GM23338 (cell line): ENCODE data around the gene RAB4A. TPM values are rescaled to one million over a fixed set of nuclear protein-coding genes. Genes with fewer than 3 reads are reported as not detected.

Experiments
- ATAC-seq: fragments of 200-7000 bp; cut with Tn5 transposase; 3 replicates; pipeline ENCODE4 v1.9.1; 2020
- DNase-seq: peaks from one replicate; pipeline ENCODE4 v3.0.0-alpha.2; 2015; ENCODE audit warnings: low spot score
- H2AFZ ChIP-seq: fragments of 200-600 bp; sonication (generic); 2 replicates; pipeline ENCODE4 v1.8.0; 2016; ENCODE audit warnings: antibody characterized with exemption, mild to moderate bottlenecking, moderate library complexity
- H3F3A ChIP-seq: fragments of 200-600 bp; sonication (generic); replicated peaks from 2 replicates; pipeline ENCODE4 v1.8.0; 2017; ENCODE audit warnings: antibody characterized with exemption, mixed run types, low read depth
- H3K27ac ChIP-seq: fragments of 200-600 bp; sonication (generic); 2 replicates; pipeline ENCODE4 v1.6.1; 2016; ENCODE audit warnings: low read depth
- H3K27me3 ChIP-seq: fragments of 200-600 bp; sonication (generic); 2 replicates; pipeline ENCODE4 v1.8.0; 2016; ENCODE audit warnings: mild to moderate bottlenecking, mixed run types, moderate library complexity; ENCODE audit not compliant: insufficient read depth
- H3K36me3 ChIP-seq: fragments of 200-600 bp; sonication (generic); 2 replicates; pipeline ENCODE4 v1.8.0; 2016; ENCODE audit warnings: mild to moderate bottlenecking; ENCODE audit not compliant: insufficient read depth
- H3K4me1 ChIP-seq: fragments of 200-600 bp; sonication (generic); 2 replicates; pipeline ENCODE4 v1.8.0; 2016; ENCODE audit warnings: mild to moderate bottlenecking, moderate library complexity; ENCODE audit not compliant: insufficient read depth
- H3K4me2 ChIP-seq: fragments of 200-600 bp; sonication (generic); 2 replicates; pipeline ENCODE4 v1.7.1; 2017; ENCODE audit warnings: mixed run types
- H3K4me3 ChIP-seq: fragments of 200-600 bp; sonication (generic); 2 replicates; pipeline ENCODE4 v1.6.1; 2016; ENCODE audit warnings: mixed run types
- H3K79me2 ChIP-seq: fragments of 200-600 bp; sonication (generic); replicated peaks from 2 replicates; pipeline ENCODE4 v1.8.0; 2017; ENCODE audit warnings: mild to moderate bottlenecking; ENCODE audit not compliant: insufficient read depth
- H3K9me2 ChIP-seq: fragments of 200-600 bp; sonication (generic); 2 replicates; pipeline ENCODE4 v1.8.0; 2017; ENCODE audit not compliant: insufficient read depth
- H4K20me1 ChIP-seq: fragments of 200-600 bp; sonication (generic); replicated peaks from 2 replicates; pipeline ENCODE4 v1.8.0; 2017; ENCODE audit warnings: mild to moderate bottlenecking; ENCODE audit not compliant: insufficient read depth
- H3K27ac Mint-ChIP-seq: 2 replicates; pipeline ENCODE4 v1.8.0; 2020; ENCODE audit warnings: inconsistent platforms, mild to moderate bottlenecking, moderate library complexity, mixed read lengths
- H3K27me3 Mint-ChIP-seq: 3 replicates; pipeline ENCODE4 v1.8.0; 2022; ENCODE audit warnings: low read depth, mild to moderate bottlenecking, moderate library complexity, mixed read lengths, inconsistent platforms; ENCODE audit not compliant: insufficient read depth, poor library complexity
- H3K36me3 Mint-ChIP-seq: 3 replicates; pipeline ENCODE4 v1.8.0; 2021; ENCODE audit warnings: low read depth, mild to moderate bottlenecking, inconsistent platforms, moderate library complexity, mixed read lengths
- H3K4me1 Mint-ChIP-seq: 3 replicates; pipeline ENCODE4 v1.8.0; 2020; ENCODE audit warnings: mild to moderate bottlenecking, inconsistent platforms, mixed read lengths
- H3K4me3 Mint-ChIP-seq: 3 replicates; pipeline ENCODE4 v1.8.0; 2021; ENCODE audit warnings: moderate library complexity, mild to moderate bottlenecking, inconsistent platforms, mixed read lengths
- H3K9me3 Mint-ChIP-seq: 3 replicates; pipeline ENCODE4 v1.8.0; 2020; ENCODE audit warnings: moderate library complexity, mild to moderate bottlenecking, inconsistent platforms, mixed read lengths
- CREB1 ChIP-seq: fragments of 250-450 bp; sonication (Bioruptor Pico); IDR thresholded peaks from 2 replicates; pipeline ENCODE4 v1.5.0; 2020; ENCODE audit warnings: low read depth, mild to moderate bottlenecking, moderate library complexity
- EZH2 ChIP-seq: fragments of 200-600 bp; sonication (generic); IDR thresholded peaks from one replicate; pipeline ENCODE4 v1.8.0; 2017; ENCODE audit warnings: antibody characterized with exemption, mild to moderate bottlenecking, low read depth; ENCODE audit not compliant: unreplicated experiment
- EZH2phosphoT487 ChIP-seq: fragments of 200-600 bp; sonication (generic); IDR thresholded peaks from one replicate; pipeline ENCODE4 v1.8.1; 2018; ENCODE audit warnings: antibody characterized with exemption; ENCODE audit not compliant: unreplicated experiment
- JUNB ChIP-seq: IDR thresholded peaks from one replicate; pipeline ENCODE4 v1.6.1; 2016; ENCODE audit warnings: antibody characterized with exemption; ENCODE audit not compliant: unreplicated experiment
- NANOG ChIP-seq: IDR thresholded peaks from 2 replicates; pipeline ENCODE4 v1.6.1; 2016; ENCODE audit warnings: antibody characterized with exemption, borderline replicate concordance
- STAT1 ChIP-seq: IDR thresholded peaks from one replicate; pipeline ENCODE4 v1.6.1; 2016; ENCODE audit warnings: antibody characterized with exemption; ENCODE audit not compliant: unreplicated experiment
- ZNF114 ChIP-seq: fragments of 250-450 bp; sonication (Bioruptor Pico); IDR thresholded peaks from 2 replicates; pipeline ENCODE4 v1.5.0; 2020; ENCODE audit warnings: mild to moderate bottlenecking, moderate library complexity
- polyA plus RNA-seq: library from polyadenylated mRNA; unstranded; fragments of >200 nt; fragmentation: Nextera tagmentation; extraction: Ambion mirVana; gene quantifications from 2 replicates; pipeline ENCODE4 v1.2.1, GENCODE V29; 2016
- total RNA-seq: library from RNA; depleted of rRNA; stranded (reverse); fragments of >200 nt; shearing (Covaris generic); gene quantifications from 2 replicates; pipeline ENCODE4 v1.2.3, GENCODE V29; 2014
- TF ChIP-seq, protein P1 (sequence below), 2 experiments: fragments of 200-600 bp in 1 of 2; sonication (generic) in 1 of 2; conservative IDR thresholded peaks; 2 replicates each; pipeline versions ENCODE4 v1.5.1 to v1.6.1; 2016 to 2017; ENCODE audit warnings: antibody characterized with exemption in 2 of 2, low read depth in 2 of 2, mild to moderate bottlenecking in 2 of 2, moderate library complexity in 1 of 2
- TF ChIP-seq, protein P2 (sequence below): IDR thresholded peaks from 2 replicates; pipeline ENCODE4 v1.6.1; 2016; ENCODE audit warnings: antibody characterized with exemption
- TF ChIP-seq, protein P3 (sequence below): fragments of 250-450 bp; sonication (Bioruptor Pico); IDR thresholded peaks from 2 replicates; pipeline ENCODE4 v1.5.0; 2020; ENCODE audit warnings: mild to moderate bottlenecking, moderate library complexity

The RAB4A gene
- total and polyA plus RNA-seq, 2 experiments from 2014 or later, result 37.5 to 50.8 TPM

DNA sequence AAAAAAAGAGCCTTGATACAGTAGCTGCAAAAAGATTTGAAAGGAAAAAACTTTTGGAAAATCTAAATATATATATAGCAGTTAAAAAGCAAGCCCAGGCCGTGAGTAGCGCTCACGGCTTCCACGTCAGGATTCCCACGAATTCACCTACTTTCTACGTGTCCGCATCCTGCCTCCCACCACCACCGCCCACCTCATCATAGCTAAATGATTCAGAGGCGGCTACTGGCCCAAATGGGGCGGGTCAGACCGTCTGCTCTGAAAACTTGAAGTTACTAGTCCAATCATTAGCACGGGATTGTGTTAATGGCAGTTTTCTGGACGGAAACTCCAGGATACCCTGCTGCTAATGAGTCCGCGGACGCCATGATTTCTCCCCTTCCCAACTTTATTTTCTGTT, 73.2 kb downstream of the RAB4A start:
- no peak for TF ChIP-seq ZNF114 (CRISPR knock-in tag)
- no peak for TF ChIP-seq CREB1 (CRISPR knock-in tag)
- no peak for TF ChIP-seq JUNB
- no peak for TF ChIP-seq EZH2phosphoT487
- H3K27ac Mint-ChIP-seq, result no peak overlapping the region
- peak overlapping the region; percentile 76; the same call in 1 of the 2 replicates for H3K4me2 ChIP-seq
- peaks cover 3% of the 10 kb centered on the region; the same call in 1 of the 3 replicates for H3K36me3 Mint-ChIP-seq
- H3K4me1 ChIP-seq, result peaks cover 19% of the 10 kb centered on the region
- no peaks in the 10 kb centered on the region; the same call in 1 of the 2 replicates for H4K20me1 ChIP-seq
- peaks cover 43% of the 10 kb centered on the region for H3K27me3 ChIP-seq
- 0 out of 2 replicates have a peak, but pooled peaks cover 7% of the 10 kb centered on the region for H3F3A ChIP-seq
- peak overlapping the region; percentile 56; the same call in 1 of the 2 replicates for H2AFZ ChIP-seq
- H3K4me3 ChIP-seq, result no peak overlapping the region; the same call in 1 of the 2 replicates
- DNase-seq (no peak), ATAC-seq (no peak)
- H3K9me3 Mint-ChIP-seq, result peaks cover 7% of the 10 kb centered on the region
- 0 out of 2 replicates have a peak, but pooled peaks cover 3% of the 10 kb centered on the region for H3K9me2 ChIP-seq
- H3K27ac ChIP-seq, result no peak overlapping the region
- H3K27me3 Mint-ChIP-seq, result peaks cover 27% of the 10 kb centered on the region
- H3K4me1 Mint-ChIP-seq, result peaks cover 15% of the 10 kb centered on the region
- H3K4me3 Mint-ChIP-seq, result peak overlapping the region; percentile 77; the same call in 2 of the 3 replicates
- H3K36me3 ChIP-seq, result no peaks in the 10 kb centered on the region; the same call in 1 of the 2 replicates
- peaks cover 22% of the 10 kb centered on the region for H3K79me2 ChIP-seq

DNA sequence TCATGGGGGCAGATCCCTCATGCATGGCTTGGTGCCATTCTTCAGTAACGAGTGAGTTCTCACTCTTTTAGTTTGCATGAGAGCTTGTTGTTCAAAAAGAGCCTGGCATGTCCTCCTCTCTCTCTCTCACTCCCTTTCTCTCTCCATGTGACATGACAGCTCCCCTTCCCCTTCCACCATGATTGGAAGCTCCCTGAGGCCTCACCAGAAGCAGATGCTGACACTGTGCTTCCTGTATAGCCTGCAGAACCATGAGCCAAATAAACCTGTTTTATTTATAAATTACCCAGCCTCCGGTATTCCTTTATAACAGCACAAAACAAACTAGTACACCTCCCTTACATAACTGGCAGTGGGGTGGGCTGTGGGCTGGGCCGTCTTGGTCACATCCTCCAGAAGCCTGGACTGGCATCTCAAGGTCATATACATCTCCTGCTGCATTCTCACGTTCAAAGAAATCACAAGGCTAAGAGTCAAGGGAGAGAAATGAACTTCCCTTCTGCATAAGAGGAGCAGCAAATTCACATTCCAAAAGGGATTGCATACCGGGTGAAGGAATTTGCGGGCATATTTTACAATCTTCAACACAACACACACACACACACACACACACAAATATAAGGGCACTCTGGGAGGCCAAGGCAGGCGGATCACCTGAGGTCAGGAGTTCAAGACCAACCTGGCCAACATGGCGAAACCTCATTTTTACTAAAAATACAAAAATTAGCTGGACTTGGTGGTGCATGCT, 74.2 kb downstream of the RAB4A start:
- no peak for ATAC-seq
- Histone ChIP-seq H3K4me2 (no peak overlapping the region), H3K27me3 (peaks cover 43% of the 10 kb centered on the region), H3K4me3 (no peak overlapping the region), H3K79me2 (peaks cover 12% of the 10 kb centered on the region), H4K20me1 (no peaks in the 10 kb centered on the region; the same call in 1 of the 2 replicates), H3K4me1 (peaks cover 17% of the 10 kb centered on the region), H2AFZ (no peak overlapping the region), H3K9me2 (0 out of 2 replicates have a peak, but pooled peaks cover 3% of the 10 kb centered on the region), H3F3A (0 out of 2 replicates have a peak, but pooled peaks cover 7% of the 10 kb centered on the region), H3K36me3 (no peaks in the 10 kb centered on the region), H3K27ac (no peak overlapping the region)
- DNase-seq, result no peak
- H3K4me1 Mint-ChIP-seq, result peaks cover 9% of the 10 kb centered on the region
- H3K27ac Mint-ChIP-seq, result no peak overlapping the region
- H3K9me3 Mint-ChIP-seq, result peaks cover 7% of the 10 kb centered on the region
- H3K36me3 Mint-ChIP-seq, result peaks cover 3% of the 10 kb centered on the region; the same call in 1 of the 3 replicates
- H3K27me3 Mint-ChIP-seq, result peaks cover 27% of the 10 kb centered on the region
- H3K4me3 Mint-ChIP-seq, result no peak overlapping the region
- no peak for TF ChIP-seq STAT1
- TF ChIP-seq EZH2, result no peak
- TF ChIP-seq CREB1 (CRISPR knock-in tag), result no peak
- TF ChIP-seq EZH2phosphoT487, result no peak
- TF ChIP-seq JUNB, result no peak
- no peak for TF ChIP-seq NANOG
- no peak for TF ChIP-seq ZNF114 (CRISPR knock-in tag)
- TF ChIP-seq, protein P1, sequence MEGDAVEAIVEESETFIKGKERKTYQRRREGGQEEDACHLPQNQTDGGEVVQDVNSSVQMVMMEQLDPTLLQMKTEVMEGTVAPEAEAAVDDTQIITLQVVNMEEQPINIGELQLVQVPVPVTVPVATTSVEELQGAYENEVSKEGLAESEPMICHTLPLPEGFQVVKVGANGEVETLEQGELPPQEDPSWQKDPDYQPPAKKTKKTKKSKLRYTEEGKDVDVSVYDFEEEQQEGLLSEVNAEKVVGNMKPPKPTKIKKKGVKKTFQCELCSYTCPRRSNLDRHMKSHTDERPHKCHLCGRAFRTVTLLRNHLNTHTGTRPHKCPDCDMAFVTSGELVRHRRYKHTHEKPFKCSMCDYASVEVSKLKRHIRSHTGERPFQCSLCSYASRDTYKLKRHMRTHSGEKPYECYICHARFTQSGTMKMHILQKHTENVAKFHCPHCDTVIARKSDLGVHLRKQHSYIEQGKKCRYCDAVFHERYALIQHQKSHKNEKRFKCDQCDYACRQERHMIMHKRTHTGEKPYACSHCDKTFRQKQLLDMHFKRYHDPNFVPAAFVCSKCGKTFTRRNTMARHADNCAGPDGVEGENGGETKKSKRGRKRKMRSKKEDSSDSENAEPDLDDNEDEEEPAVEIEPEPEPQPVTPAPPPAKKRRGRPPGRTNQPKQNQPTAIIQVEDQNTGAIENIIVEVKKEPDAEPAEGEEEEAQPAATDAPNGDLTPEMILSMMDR (conservative IDR thresholded peaks at IDR 0.05; ENCODE audit: low read depth in 2 of 2), result no peak
- TF ChIP-seq, protein P2, sequence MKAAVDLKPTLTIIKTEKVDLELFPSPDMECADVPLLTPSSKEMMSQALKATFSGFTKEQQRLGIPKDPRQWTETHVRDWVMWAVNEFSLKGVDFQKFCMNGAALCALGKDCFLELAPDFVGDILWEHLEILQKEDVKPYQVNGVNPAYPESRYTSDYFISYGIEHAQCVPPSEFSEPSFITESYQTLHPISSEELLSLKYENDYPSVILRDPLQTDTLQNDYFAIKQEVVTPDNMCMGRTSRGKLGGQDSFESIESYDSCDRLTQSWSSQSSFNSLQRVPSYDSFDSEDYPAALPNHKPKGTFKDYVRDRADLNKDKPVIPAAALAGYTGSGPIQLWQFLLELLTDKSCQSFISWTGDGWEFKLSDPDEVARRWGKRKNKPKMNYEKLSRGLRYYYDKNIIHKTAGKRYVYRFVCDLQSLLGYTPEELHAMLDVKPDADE, result no peak
- TF ChIP-seq, protein P3, sequence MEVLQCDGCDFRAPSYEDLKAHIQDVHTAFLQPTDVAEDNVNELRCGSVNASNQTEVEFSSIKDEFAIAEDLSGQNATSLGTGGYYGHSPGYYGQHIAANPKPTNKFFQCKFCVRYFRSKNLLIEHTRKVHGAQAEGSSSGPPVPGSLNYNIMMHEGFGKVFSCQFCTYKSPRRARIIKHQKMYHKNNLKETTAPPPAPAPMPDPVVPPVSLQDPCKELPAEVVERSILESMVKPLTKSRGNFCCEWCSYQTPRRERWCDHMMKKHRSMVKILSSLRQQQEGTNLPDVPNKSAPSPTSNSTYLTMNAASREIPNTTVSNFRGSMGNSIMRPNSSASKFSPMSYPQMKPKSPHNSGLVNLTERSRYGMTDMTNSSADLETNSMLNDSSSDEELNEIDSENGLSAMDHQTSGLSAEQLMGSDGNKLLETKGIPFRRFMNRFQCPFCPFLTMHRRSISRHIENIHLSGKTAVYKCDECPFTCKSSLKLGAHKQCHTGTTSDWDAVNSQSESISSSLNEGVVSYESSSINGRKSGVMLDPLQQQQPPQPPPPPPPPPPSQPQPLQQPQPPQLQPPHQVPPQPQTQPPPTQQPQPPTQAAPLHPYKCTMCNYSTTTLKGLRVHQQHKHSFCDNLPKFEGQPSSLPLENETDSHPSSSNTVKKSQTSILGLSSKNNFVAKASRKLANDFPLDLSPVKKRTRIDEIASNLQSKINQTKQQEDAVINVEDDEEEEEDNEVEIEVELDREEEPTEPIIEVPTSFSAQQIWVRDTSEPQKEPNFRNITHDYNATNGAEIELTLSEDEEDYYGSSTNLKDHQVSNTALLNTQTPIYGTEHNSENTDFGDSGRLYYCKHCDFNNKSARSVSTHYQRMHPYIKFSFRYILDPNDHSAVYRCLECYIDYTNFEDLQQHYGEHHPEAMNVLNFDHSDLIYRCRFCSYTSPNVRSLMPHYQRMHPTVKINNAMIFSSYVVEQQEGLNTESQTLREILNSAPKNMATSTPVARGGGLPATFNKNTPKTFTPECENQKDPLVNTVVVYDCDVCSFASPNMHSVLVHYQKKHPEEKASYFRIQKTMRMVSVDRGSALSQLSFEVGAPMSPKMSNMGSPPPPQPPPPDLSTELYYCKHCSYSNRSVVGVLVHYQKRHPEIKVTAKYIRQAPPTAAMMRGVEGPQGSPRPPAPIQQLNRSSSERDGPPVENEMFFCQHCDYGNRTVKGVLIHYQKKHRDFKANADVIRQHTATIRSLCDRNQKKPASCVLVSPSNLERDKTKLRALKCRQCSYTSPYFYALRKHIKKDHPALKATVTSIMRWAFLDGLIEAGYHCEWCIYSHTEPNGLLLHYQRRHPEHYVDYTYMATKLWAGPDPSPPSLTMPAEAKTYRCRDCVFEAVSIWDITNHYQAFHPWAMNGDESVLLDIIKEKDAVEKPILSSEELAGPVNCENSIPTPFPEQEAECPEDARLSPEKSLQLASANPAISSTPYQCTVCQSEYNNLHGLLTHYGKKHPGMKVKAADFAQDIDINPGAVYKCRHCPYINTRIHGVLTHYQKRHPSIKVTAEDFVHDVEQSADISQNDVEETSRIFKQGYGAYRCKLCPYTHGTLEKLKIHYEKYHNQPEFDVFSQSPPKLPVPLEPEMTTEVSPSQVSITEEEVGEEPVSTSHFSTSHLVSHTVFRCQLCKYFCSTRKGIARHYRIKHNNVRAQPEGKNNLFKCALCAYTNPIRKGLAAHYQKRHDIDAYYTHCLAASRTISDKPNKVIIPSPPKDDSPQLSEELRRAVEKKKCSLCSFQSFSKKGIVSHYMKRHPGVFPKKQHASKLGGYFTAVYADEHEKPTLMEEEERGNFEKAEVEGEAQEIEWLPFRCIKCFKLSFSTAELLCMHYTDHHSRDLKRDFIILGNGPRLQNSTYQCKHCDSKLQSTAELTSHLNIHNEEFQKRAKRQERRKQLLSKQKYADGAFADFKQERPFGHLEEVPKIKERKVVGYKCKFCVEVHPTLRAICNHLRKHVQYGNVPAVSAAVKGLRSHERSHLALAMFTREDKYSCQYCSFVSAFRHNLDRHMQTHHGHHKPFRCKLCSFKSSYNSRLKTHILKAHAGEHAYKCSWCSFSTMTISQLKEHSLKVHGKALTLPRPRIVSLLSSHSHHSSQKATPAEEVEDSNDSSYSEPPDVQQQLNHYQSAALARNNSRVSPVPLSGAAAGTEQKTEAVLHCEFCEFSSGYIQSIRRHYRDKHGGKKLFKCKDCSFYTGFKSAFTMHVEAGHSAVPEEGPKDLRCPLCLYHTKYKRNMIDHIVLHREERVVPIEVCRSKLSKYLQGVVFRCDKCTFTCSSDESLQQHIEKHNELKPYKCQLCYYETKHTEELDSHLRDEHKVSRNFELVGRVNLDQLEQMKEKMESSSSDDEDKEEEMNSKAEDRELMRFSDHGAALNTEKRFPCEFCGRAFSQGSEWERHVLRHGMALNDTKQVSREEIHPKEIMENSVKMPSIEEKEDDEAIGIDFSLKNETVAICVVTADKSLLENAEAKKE (CRISPR knock-in tag), result no peak
